IMR-90 (cell line): ENCODE measurements around the gene CCDC88C. TPM values are rescaled to one million over a fixed set of nuclear protein-coding genes. Genes with fewer than 3 reads are reported as not detected.

ENCODE experiments used
- ATAC-seq: fragments of 200-7000 bp; cut with Tn5 transposase; 2 replicates; pipeline ENCODE4 v1.9.1; 2020; ENCODE audit warnings: low read depth, mild to moderate bottlenecking, moderate library complexity
- BruUV-seq: library from RNA; stranded (reverse); fragments of 400-500 nt; replicated peaks from 2 replicates; lab custom pipeline; 2021; lab: Mats Ljungman, UMichigan
- CTCF ChIA-PET: fragments of 300-600 bp; formaldehyde crosslinking; extraction: SDS; loops from one replicate; lab custom pipeline; 2021; ENCODE audit warnings: antibody characterized with exemption; lab: Yijun Ruan, JAX
- POLR2A ChIA-PET: fragments of 300-600 bp; sonication (Branson Sonifier 250); formaldehyde crosslinking; loops from one replicate; lab custom pipeline; 2022; ENCODE audit warnings: antibody characterized with exemption; ENCODE audit not compliant: unreplicated experiment; lab: Charles Lee
- DNase-seq: peaks from one replicate; pipeline ENCODE4 v3.0.0; 2013
- H2AFZ ChIP-seq: replicated peaks from 2 replicates; pipeline ENCODE3; 2013; ENCODE audit warnings: low read length, mild to moderate bottlenecking; ENCODE audit not compliant: poor library complexity
- H2AK5ac ChIP-seq: 2 replicates; pipeline ENCODE4 v1.6.1; 2013; ENCODE audit warnings: low read depth, low read length, inconsistent platforms
- H2AK9ac ChIP-seq: replicated peaks from 2 replicates; pipeline ENCODE3; 2013; ENCODE audit warnings: mild to moderate bottlenecking, low read depth, low read length, moderate library complexity; ENCODE audit not compliant: poor library complexity
- H2BK120ac ChIP-seq: 2 replicates; pipeline ENCODE4 v1.6.1; 2013; ENCODE audit warnings: low read depth, low read length, inconsistent platforms
- H2BK15ac ChIP-seq: 3 replicates; pipeline ENCODE4 v1.6.1; 2013; ENCODE audit warnings: low read depth, low read length, inconsistent platforms
- H2BK20ac ChIP-seq: 2 replicates; pipeline ENCODE4 v1.6.1; 2013; ENCODE audit warnings: low read depth, mild to moderate bottlenecking, inconsistent platforms, low read length, moderate library complexity
- H2BK5ac ChIP-seq: 2 replicates; pipeline ENCODE4 v1.6.1; 2013; ENCODE audit warnings: mild to moderate bottlenecking, low read depth, low read length, inconsistent platforms; ENCODE audit not compliant: poor library complexity, severe bottlenecking
- H3K14ac ChIP-seq: replicated peaks from 2 replicates; pipeline ENCODE4 v1.6.1; 2013; ENCODE audit warnings: low read depth, low read length, inconsistent platforms
- H3K18ac ChIP-seq: 2 replicates; pipeline ENCODE4 v1.6.1; 2013; ENCODE audit warnings: low read depth, low read length, control low read depth
- H3K23ac ChIP-seq: 2 replicates; pipeline ENCODE4 v1.6.1; 2013; ENCODE audit warnings: low read depth, low read length, inconsistent platforms
- H3K27ac ChIP-seq: 2 replicates; pipeline ENCODE4 v1.5.1; 2013; ENCODE audit warnings: mild to moderate bottlenecking, control low read depth, low read length; ENCODE audit not compliant: insufficient read depth
- H3K27me3 ChIP-seq: 2 replicates; pipeline ENCODE4 v1.6.1; 2013; ENCODE audit warnings: low read length; ENCODE audit not compliant: control insufficient read depth, insufficient read depth
- H3K36me3 ChIP-seq: 2 replicates; pipeline ENCODE4 v1.6.1; 2013; ENCODE audit warnings: low read length, mixed read lengths; ENCODE audit not compliant: control insufficient read depth, insufficient read depth
- H3K4ac ChIP-seq: 2 replicates; pipeline ENCODE4 v1.6.1; 2013; ENCODE audit warnings: low read depth, low read length, inconsistent platforms
- H3K4me1 ChIP-seq: 2 replicates; pipeline ENCODE4 v1.6.1; 2013; ENCODE audit warnings: low read length, mixed read lengths; ENCODE audit not compliant: control insufficient read depth, insufficient read depth
- H3K4me2 ChIP-seq: 2 replicates; pipeline ENCODE4 v1.6.1; 2013; ENCODE audit warnings: low read depth, mild to moderate bottlenecking, control low read depth, low read length, moderate library complexity
- H3K4me3 ChIP-seq: 2 replicates; pipeline ENCODE4 v1.5.1; 2013; ENCODE audit warnings: low read depth, mild to moderate bottlenecking, control low read depth, low read length, moderate library complexity; ENCODE audit not compliant: insufficient read depth
- H3K56ac ChIP-seq: 2 replicates; pipeline ENCODE4 v1.6.1; 2013; ENCODE audit warnings: low read length, inconsistent platforms; ENCODE audit not compliant: insufficient read depth; ENCODE audit errors: extremely low read depth
- H3K79me1 ChIP-seq, 2 experiments: 2 replicates each; pipeline ENCODE4 v1.6.1; 2013; ENCODE audit warnings: low read length in 2 of 2, inconsistent platforms in 1 of 2, low read depth in 1 of 2
- H3K9ac ChIP-seq: 2 replicates; pipeline ENCODE4 v1.6.1; 2013; ENCODE audit warnings: low read depth, low read length, control low read depth
- H3K9me1 ChIP-seq: 2 replicates; pipeline ENCODE4 v1.6.1; 2013; ENCODE audit warnings: low read length, inconsistent platforms; ENCODE audit not compliant: insufficient read depth
- H3K9me3 ChIP-seq: 2 replicates; pipeline ENCODE4 v1.6.1; 2013; ENCODE audit warnings: low read length; ENCODE audit not compliant: control insufficient read depth, insufficient read depth
- H4K20me1 ChIP-seq: 2 replicates; pipeline ENCODE4 v1.6.1; 2013; ENCODE audit warnings: low read length, inconsistent platforms; ENCODE audit not compliant: insufficient read depth
- H4K5ac ChIP-seq: 2 replicates; pipeline ENCODE4 v1.6.1; 2013; ENCODE audit warnings: mild to moderate bottlenecking, low read depth, low read length, control low read depth
- H4K8ac ChIP-seq, 2 experiments: 2 replicates each; pipeline ENCODE4 v1.6.1; 2013; ENCODE audit warnings: low read depth in 2 of 2, low read length in 2 of 2, control low read depth in 1 of 2, inconsistent platforms in 1 of 2
- H4K91ac ChIP-seq: 2 replicates; pipeline ENCODE4 v1.6.1; 2013; ENCODE audit warnings: low read depth, low read length, inconsistent platforms; ENCODE audit not compliant: insufficient read depth
- BHLHE40 ChIP-seq: fragments of 150-350 bp; IDR thresholded peaks from 2 replicates; pipeline ENCODE4 v1.6.1; 2016; ENCODE audit warnings: mild to moderate bottlenecking, low read depth, low read length
- CEBPB ChIP-seq: IDR thresholded peaks from 2 replicates; pipeline ENCODE4 v1.6.1; 2012; ENCODE audit warnings: low read depth, low read length, improper control_type of control experiment
- CHD1 ChIP-seq: IDR thresholded peaks from 2 replicates; pipeline ENCODE4 v1.6.1; 2012; ENCODE audit warnings: low read depth, low read length, improper control_type of control experiment
- CTCF ChIP-seq: conservative IDR thresholded peaks from 2 replicates; pipeline ENCODE4 v1.5.1; 2012; ENCODE audit warnings: mild to moderate bottlenecking, low read depth, low read length, improper control_type of control experiment
- ELK1 ChIP-seq: fragments of 150-350 bp; IDR thresholded peaks from 2 replicates; pipeline ENCODE4 v1.6.1; 2016; ENCODE audit warnings: low read depth, mild to moderate bottlenecking, low read length, moderate library complexity, borderline replicate concordance
- FOS ChIP-seq: fragments of 150-350 bp; IDR thresholded peaks from 2 replicates; pipeline ENCODE4 v1.6.1; 2016; ENCODE audit warnings: low read depth, low read length
- MAFK ChIP-seq: IDR thresholded peaks from 2 replicates; pipeline ENCODE4 v1.6.1; 2012; ENCODE audit warnings: low read depth, low read length, improper control_type of control experiment
- MAZ ChIP-seq: IDR thresholded peaks from 2 replicates; pipeline ENCODE4 v1.6.1; 2012; ENCODE audit warnings: low read depth, mild to moderate bottlenecking, low read length, improper control_type of control experiment, moderate library complexity, borderline replicate concordance
- MXI1 ChIP-seq: IDR thresholded peaks from 2 replicates; pipeline ENCODE4 v1.6.1; 2012; ENCODE audit warnings: low read depth, mild to moderate bottlenecking, low read length, moderate library complexity, borderline replicate concordance
- NFE2L2 ChIP-seq: fragments of 150-350 bp; IDR thresholded peaks from 2 replicates; pipeline ENCODE4 v1.6.1; 2016; ENCODE audit warnings: low read depth, mild to moderate bottlenecking, low read length
- POLR2A ChIP-seq: IDR thresholded peaks from 2 replicates; pipeline ENCODE4 v1.6.1; 2012; ENCODE audit warnings: mild to moderate bottlenecking, low read depth, low read length
- RAD21 ChIP-seq: IDR thresholded peaks from 2 replicates; pipeline ENCODE4 v1.6.1; 2012; ENCODE audit warnings: low read length, improper control_type of control experiment
- RCOR1 ChIP-seq: IDR thresholded peaks from 2 replicates; pipeline ENCODE4 v1.6.1; 2012; ENCODE audit warnings: mild to moderate bottlenecking, low read length, improper control_type of control experiment; ENCODE audit not compliant: insufficient replicate concordance
- RFX5 ChIP-seq: IDR thresholded peaks from 2 replicates; pipeline ENCODE4 v1.8.0; 2012; ENCODE audit warnings: low read depth, mild to moderate bottlenecking, low read length, moderate library complexity
- SMC3 ChIP-seq: fragments of 150-350 bp; IDR thresholded peaks from 2 replicates; pipeline ENCODE4 v1.6.1; 2016; ENCODE audit warnings: low read depth, mild to moderate bottlenecking, antibody characterized with exemption, low read length, moderate library complexity
- USF2 ChIP-seq: fragments of 150-350 bp; IDR thresholded peaks from 2 replicates; pipeline ENCODE4 v1.6.1; 2017; ENCODE audit warnings: mild to moderate bottlenecking, antibody characterized with exemption, low read length, low read depth
- WGBS, 2 experiments: methylation state at CpG; one replicate each; pipeline versions ENCODE4 v1.1.5 to v1.1.7; 2013; ENCODE audit warnings: missing lambda C conversion rate in 2 of 2; ENCODE audit not compliant: insufficient read length in 1 of 2; ENCODE audit errors: extremely low coverage in 2 of 2; 5-methylcytosine and 5-hydroxymethylcytosine counted together
- dilution Hi-C: fragments of 300-500 bp; cut with HindIII; formaldehyde crosslinking; loops from one replicate; pipeline ENCODE4 v1.14.3; 2018; ENCODE audit warnings: low sequenced_read_pairs; ENCODE audit not compliant: unreplicated experiment
- in situ Hi-C: fragments of 300-500 bp; cut with MboI; formaldehyde crosslinking; loops from 3 replicates; pipeline ENCODE4 v1.14.3; 2019; ENCODE audit warnings: low sequenced_read_pairs, inconsistent platforms, mixed read lengths
- intact Hi-C: fragments of 100-400 bp; cut with micrococcal nuclease; formaldehyde crosslinking; loops from 2 replicates; pipeline ENCODE4 v1.10.0; 2022
- polyA plus RNA-seq, 3 experiments: library from polyadenylated mRNA; depleted of rRNA; stranded (reverse); fragments of >200 nt; gene quantifications; 2 replicates each; pipeline ENCODE4 v1.2.3, GENCODE V29; 2012; ENCODE audit warnings: low replicate concordance in 1 of 3
- total RNA-seq: library from RNA; depleted of rRNA; stranded (reverse); fragments of >200 nt; gene quantifications from 2 replicates; pipeline ENCODE4 v1.2.3, GENCODE V29; 2012

CCDC88C gene
- total and polyA plus RNA-seq, 2 of the 4 experiments (the other 2 are of a cell fraction): 0.17 to 0.18 TPM

- Histone ChIP-seq H2BK15ac (no peak overlapping the region), H4K20me1 (no peaks in the 10 kb centered on the region), H3K9ac (no peak overlapping the region), H3K4me2 (no peak overlapping the region), H3K27me3 (peaks cover 10% of the 10 kb centered on the region), H3K14ac (no peak overlapping the region), H2BK20ac (no peak overlapping the region), H3K9me1 (no peaks in the 10 kb centered on the region), H2AFZ (no peak overlapping the region), H2AK5ac (no peak overlapping the region), H4K91ac (no peak overlapping the region), H3K79me1 (no peaks in the 10 kb centered on the region), H3K18ac (no peak overlapping the region), H3K4me3 (no peak overlapping the region), H3K56ac (no peak overlapping the region), H2BK5ac (no peak overlapping the region), H3K23ac (no peak overlapping the region), H4K8ac (no peak overlapping the region), H3K4me1 (no peaks in the 10 kb centered on the region), H3K36me3 (no peaks in the 10 kb centered on the region), H2AK9ac (no peak overlapping the region), H3K9me3 (no peaks in the 10 kb centered on the region), H2BK120ac (no peak overlapping the region), H3K27ac (no peak overlapping the region), H3K4ac (no peak overlapping the region), H4K5ac (no peak overlapping the region)
- DNase-seq: no peak
- ChIA-PET CTCF (no interaction called here), POLR2A (no interaction called here)
- no TSS peak for BruUV-seq
- intact Hi-C loops: no loop called here
- in situ Hi-C loops: no loop called here
- ATAC-seq: no peak
- TF ChIP-seq BHLHE40 (no peak), CHD1 (no peak), CTCF (no peak), SMC3 (no peak), RFX5 (no peak), RCOR1 (no peak), MXI1 (no peak), MAZ (no peak), RAD21 (no peak), USF2 (no peak), MAFK (no peak), ELK1 (no peak), CEBPB (no peak), POLR2A (no peak), NFE2L2 (no peak), FOS (no peak)
- dilution Hi-C loops: no loop called here
- 80% methylated on average over 1 of the region's 9 CpGs; no CpG with 5 or more reads in 1 of the 2 experiments for WGBS, 2 experiments
Measured at GRCh38 chr14:91274796-91275195, 142.8 kb downstream of the CCDC88C start.
